ENCODE results near the gene GJA3.

GJA3 gene

GRCh38 chr13:20127562-20128458, 33.0 kb downstream of the GJA3 start:
- DNase-seq (ENCODE audit: low read depth) = no peak

GRCh38 chr13:20127262-20127561, 33.6 kb downstream of the GJA3 start:
- no peak for DNase-seq (ENCODE audit: low read depth)

- no peak for DNase-seq (ENCODE audit: low read depth)
These were observed 34.2 kb downstream of the GJA3 start for GRCh38 chr13:20126541-20127261.

GRCh38 chr13:20125783-20126165, 35.1 kb downstream of the GJA3 start:
- no peak for DNase-seq (ENCODE audit: low read depth)

- peak; percentile 78 for DNase-seq (ENCODE audit: low read depth)
These were observed 35.6 kb downstream of the GJA3 start for GRCh38 chr13:20125129-20125782.

GRCh38 chr13:20124303-20124702, 36.5 kb downstream of the GJA3 start:
- no peak for DNase-seq (ENCODE audit: low read depth)

GRCh38 chr13:20121159-20121525, 39.7 kb downstream of the GJA3 start:
- no peak for DNase-seq (ENCODE audit: low read depth)

- no peak for DNase-seq (ENCODE audit: low read depth)
These were observed 40.9 kb downstream of the GJA3 start for GRCh38 chr13:20119960-20120359.

GRCh38 chr13:20118268-20119140, 42.3 kb downstream of the GJA3 start:
- no peak for DNase-seq (ENCODE audit: low read depth)

GRCh38 chr13:20116213-20116612, 44.6 kb downstream of the GJA3 start:
- DNase-seq (ENCODE audit: low read depth) = no peak

- no peak for DNase-seq (ENCODE audit: low read depth)
These were observed 46.7 kb downstream of the GJA3 start for GRCh38 chr13:20114066-20114610.

- no peak for DNase-seq (ENCODE audit: low read depth)
These were observed 51.8 kb downstream of the GJA3 start for GRCh38 chr13:20109037-20109436.

GRCh38 chr13:20106742-20107141, 54.1 kb downstream of the GJA3 start:
- no peak for DNase-seq (ENCODE audit: low read depth)

- DNase-seq (ENCODE audit: low read depth) = no peak
These were observed 55.6 kb downstream of the GJA3 start for GRCh38 chr13:20105161-20105689.

- DNase-seq (ENCODE audit: low read depth) = no peak
These were observed 58.2 kb downstream of the GJA3 start for GRCh38 chr13:20102525-20103180.

GRCh38 chr13:20101467-20102316, 59.2 kb downstream of the GJA3 start:
- no peak for DNase-seq (ENCODE audit: low read depth)

- no peak for DNase-seq (ENCODE audit: low read depth)
These were observed 61.5 kb downstream of the GJA3 start for GRCh38 chr13:20099319-20099718.

GRCh38 chr13:20093951-20094350, 66.9 kb downstream of the GJA3 start:
- DNase-seq (ENCODE audit: low read depth) = no peak

GRCh38 chr13:20090349-20090748, 70.5 kb downstream of the GJA3 start:
- no peak for DNase-seq (ENCODE audit: low read depth)
